ENCODE data around the gene ATF7IP2.
A peak's percentile ranks its signal among the peaks of the same experiment; 100 is the strongest.

Gene ATF7IP2

DNA sequence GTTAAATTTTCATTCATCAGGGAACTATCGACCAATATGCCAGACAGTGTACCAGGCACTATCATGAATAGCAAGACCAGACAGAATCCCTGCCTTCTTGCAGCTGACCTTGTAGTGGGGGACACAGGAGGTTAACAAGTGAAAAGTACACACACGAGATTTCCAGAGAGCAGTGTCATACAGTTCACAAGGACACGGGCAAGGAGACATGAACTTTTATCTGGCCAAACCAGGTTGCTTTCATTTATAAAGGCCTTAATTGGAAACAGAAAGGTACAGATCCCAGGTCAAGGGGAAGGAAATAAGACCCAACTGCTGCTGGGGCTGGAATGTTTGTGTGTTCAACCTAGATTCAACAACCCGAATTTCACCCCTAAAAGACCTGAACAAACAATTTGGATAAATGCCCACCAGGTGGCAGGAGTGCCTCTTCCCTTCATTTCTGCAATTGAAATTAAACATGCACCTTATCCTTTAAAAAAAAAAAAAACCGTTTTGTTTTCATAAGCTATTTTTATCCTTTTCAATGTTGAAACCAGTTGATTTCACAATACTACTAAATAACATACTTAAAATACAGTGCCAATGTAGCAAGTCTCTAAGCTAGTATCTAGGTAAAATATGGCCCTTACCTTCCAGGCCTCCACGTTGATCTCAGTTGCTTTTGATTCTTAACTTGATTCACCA is 128.7 kb downstream of the ATF7IP2 start:
- ChIA-PET CTCF (interaction anchor here (0.5 to 3.3 kb wide), 16 partner anchors 9 to 1585 kb away, joined by 3 to 21 read pairs (median 4); no protein-coding TSS in a partner anchor), POLR2A (no interaction called here)
- peak; percentile 33 for DNase-seq (ENCODE audit: extremely low spot score)
- TF ChIP-seq ZNF384 (IDR thresholded peaks at IDR 0.05): peak; percentile 79
- no peak for TF ChIP-seq HDGF (IDR thresholded peaks at IDR 0.05; ENCODE audit: borderline replicate concordance)
- no peak for TF ChIP-seq L3MBTL2 (conservative IDR thresholded peaks at IDR 0.05)
- TF ChIP-seq ARNT (IDR thresholded peaks at IDR 0.05): no peak

DNA sequence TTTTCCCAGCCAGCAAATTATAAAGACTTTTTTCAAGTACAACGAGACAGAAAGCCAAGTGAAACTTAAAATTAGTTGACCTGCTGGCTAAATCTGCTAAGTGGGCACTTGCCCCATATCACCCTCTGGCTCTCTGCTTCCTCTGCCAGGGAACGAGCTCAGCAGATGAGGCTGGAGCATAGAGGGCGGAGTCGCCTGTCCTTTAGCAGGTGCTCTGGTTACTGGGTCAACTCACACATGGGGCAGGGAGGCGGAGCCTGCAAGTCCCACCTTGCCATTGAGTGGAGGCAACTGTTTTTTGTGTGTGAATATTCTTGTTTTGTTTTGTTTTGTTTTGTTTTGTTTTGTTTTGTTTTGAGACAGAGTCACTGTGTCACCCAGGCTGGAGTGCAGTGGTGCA is 132.0 kb downstream of the ATF7IP2 start:
- ChIA-PET CTCF (no interaction called here), POLR2A (no interaction called here)
- no peak for DNase-seq (ENCODE audit: extremely low spot score)
- TF ChIP-seq SUZ12 (IDR thresholded peaks at IDR 0.05): no peak
- no peak for TF ChIP-seq FOXK2 (IDR thresholded peaks at IDR 0.05)
- no peak for TF ChIP-seq TARDBP (IDR thresholded peaks at IDR 0.05)
- TF ChIP-seq, protein P1, sequence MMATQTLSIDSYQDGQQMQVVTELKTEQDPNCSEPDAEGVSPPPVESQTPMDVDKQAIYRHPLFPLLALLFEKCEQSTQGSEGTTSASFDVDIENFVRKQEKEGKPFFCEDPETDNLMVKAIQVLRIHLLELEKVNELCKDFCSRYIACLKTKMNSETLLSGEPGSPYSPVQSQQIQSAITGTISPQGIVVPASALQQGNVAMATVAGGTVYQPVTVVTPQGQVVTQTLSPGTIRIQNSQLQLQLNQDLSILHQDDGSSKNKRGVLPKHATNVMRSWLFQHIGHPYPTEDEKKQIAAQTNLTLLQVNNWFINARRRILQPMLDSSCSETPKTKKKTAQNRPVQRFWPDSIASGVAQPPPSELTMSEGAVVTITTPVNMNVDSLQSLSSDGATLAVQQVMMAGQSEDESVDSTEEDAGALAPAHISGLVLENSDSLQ (IDR thresholded peaks at IDR 0.05): no peak
- TF ChIP-seq FOXA1 (IDR thresholded peaks at IDR 0.05): no peak
- TF ChIP-seq CTBP1 (IDR thresholded peaks at IDR 0.05; ENCODE audit: borderline replicate concordance): no peak
- TF ChIP-seq LEF1 (IDR thresholded peaks at IDR 0.05; ENCODE audit: borderline replicate concordance): no peak
- TF ChIP-seq ARNT (IDR thresholded peaks at IDR 0.05): no peak
- no peak for TF ChIP-seq SP1 (IDR thresholded peaks at IDR 0.05)
- no peak for TF ChIP-seq HDGF (IDR thresholded peaks at IDR 0.05; ENCODE audit: borderline replicate concordance)
- no peak for TF ChIP-seq NFRKB (IDR thresholded peaks at IDR 0.05)
- TF ChIP-seq FOXM1 (IDR thresholded peaks at IDR 0.05; ENCODE audit: borderline replicate concordance): no peak
- no peak for TF ChIP-seq L3MBTL2 (conservative IDR thresholded peaks at IDR 0.05)
- TF ChIP-seq ZNF384 (IDR thresholded peaks at IDR 0.05): no peak

DNA sequence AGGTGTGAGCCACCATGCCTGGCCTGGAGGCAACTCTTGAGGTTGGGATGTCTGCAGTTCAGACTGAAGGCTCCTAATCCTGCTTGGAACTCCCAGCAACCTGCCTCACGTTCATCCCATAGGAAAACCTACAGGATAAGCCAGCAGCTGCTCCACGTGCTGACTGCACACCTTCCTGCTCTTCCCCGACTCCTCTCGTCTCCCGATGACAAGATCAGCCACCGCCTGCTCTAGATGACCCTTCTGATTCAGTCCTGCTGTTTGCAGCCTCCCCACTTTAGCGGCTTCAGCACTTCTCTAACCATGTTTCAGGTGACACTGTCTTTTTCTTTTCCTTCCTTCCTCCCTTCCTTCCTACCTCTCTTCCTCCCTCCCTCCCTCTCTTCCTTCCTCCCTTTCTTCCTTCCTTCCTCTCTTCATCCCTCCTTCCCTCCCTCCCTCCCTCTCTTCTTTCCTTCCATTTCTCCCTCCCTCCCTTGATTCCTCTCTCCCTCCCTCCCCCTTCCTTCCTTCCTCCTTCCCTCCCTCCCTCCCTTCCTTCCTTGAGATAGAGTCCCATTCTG is 132.7 kb downstream of the ATF7IP2 start:
- TF ChIP-seq BHLHE40 (IDR thresholded peaks at IDR 0.05; ENCODE audit: borderline replicate concordance) (no peak), FOXA1 (IDR thresholded peaks at IDR 0.05) (no peak), SP1 (IDR thresholded peaks at IDR 0.05) (no peak), TARDBP (IDR thresholded peaks at IDR 0.05) (no peak), ARNT (IDR thresholded peaks at IDR 0.05) (no peak), ELF4 (IDR thresholded peaks at IDR 0.05) (no peak), LEF1 (IDR thresholded peaks at IDR 0.05; ENCODE audit: borderline replicate concordance) (no peak), SUZ12 (IDR thresholded peaks at IDR 0.05) (no peak), ZNF384 (IDR thresholded peaks at IDR 0.05) (no peak), HDGF (IDR thresholded peaks at IDR 0.05; ENCODE audit: borderline replicate concordance) (no peak), NFRKB (IDR thresholded peaks at IDR 0.05) (no peak), CTBP1 (IDR thresholded peaks at IDR 0.05; ENCODE audit: borderline replicate concordance) (no peak), FOXM1 (IDR thresholded peaks at IDR 0.05; ENCODE audit: borderline replicate concordance) (no peak)
- TF ChIP-seq, protein P1 (IDR thresholded peaks at IDR 0.05): no peak
- DNase-seq (ENCODE audit: extremely low spot score): no peak
- CTCF ChIA-PET: no interaction called here
- POLR2A ChIA-PET: no interaction called here

- CTCF ChIA-PET: no interaction called here
- TF ChIP-seq LEF1 (IDR thresholded peaks at IDR 0.05; ENCODE audit: borderline replicate concordance): no peak
- no peak for TF ChIP-seq SUZ12 (IDR thresholded peaks at IDR 0.05)
- TF ChIP-seq SP1 (IDR thresholded peaks at IDR 0.05): no peak
- no peak for DNase-seq (ENCODE audit: extremely low spot score)
- POLR2A ChIA-PET: no interaction called here
These were observed 133.4 kb downstream of the ATF7IP2 start for GRCh38 chr16:10519297-10519696.

DNA sequence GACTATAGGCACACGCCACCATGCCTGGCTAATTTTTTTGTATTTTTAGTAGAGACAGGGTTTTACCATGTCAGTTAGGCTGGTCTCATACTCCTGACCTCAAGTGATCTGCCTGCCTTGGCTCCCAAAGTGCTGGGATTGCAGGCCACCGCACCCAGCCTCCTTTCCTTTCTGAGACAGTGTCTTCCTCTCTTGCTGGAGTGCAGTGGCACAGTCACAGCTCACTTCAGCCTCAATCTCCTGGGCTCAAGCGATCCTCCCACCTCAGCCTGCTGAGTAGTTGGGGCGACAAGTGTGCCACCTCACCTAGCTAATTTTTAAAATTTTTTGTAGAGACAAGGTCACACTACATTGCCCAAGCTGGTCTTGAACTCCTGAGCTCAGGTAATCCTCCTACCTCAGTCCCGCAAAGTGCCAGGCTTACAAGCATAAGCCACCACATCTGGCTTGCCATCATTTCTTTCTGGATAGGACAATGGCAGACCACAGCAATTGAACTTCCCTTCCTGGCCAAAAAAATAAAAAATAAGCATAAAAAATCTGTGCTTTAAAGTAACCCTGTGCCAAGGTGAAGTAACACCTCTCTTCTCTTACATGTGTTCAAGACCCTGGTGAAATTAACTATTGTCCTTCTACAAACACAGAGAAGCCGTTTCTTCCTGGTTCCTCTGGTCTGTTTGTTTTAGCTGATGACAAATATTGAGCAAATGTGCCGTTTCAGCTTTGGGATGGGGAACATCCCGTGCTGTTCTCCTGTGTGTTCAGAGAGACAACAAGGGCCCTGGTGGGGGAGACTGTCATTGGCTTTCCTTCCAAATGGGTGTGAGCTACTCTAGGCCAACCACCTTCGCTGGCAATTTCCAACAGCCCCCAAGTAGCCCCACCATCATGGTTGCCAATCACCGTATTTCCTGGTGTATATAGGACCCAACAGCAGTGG is 134.3 kb downstream of the ATF7IP2 start:
- ChIA-PET CTCF (interaction anchor here (1.3 to 2.2 kb wide), 2 partner anchors 18 to 217 kb away, joined by 3 to 8 read pairs; no protein-coding TSS in a partner anchor), POLR2A (no interaction called here)
- TF ChIP-seq BHLHE40 (IDR thresholded peaks at IDR 0.05; ENCODE audit: borderline replicate concordance) (no peak), HDGF (IDR thresholded peaks at IDR 0.05; ENCODE audit: borderline replicate concordance) (no peak), TARDBP (IDR thresholded peaks at IDR 0.05) (no peak), SUZ12 (IDR thresholded peaks at IDR 0.05) (no peak), L3MBTL2 (conservative IDR thresholded peaks at IDR 0.05) (no peak), SP1 (IDR thresholded peaks at IDR 0.05) (no peak), CTBP1 (IDR thresholded peaks at IDR 0.05; ENCODE audit: borderline replicate concordance) (no peak), ZNF384 (IDR thresholded peaks at IDR 0.05) (no peak), ARNT (IDR thresholded peaks at IDR 0.05) (no peak), NFRKB (IDR thresholded peaks at IDR 0.05) (no peak), FOXM1 (IDR thresholded peaks at IDR 0.05; ENCODE audit: borderline replicate concordance) (no peak), FOXA1 (IDR thresholded peaks at IDR 0.05) (no peak), FOXK2 (IDR thresholded peaks at IDR 0.05) (no peak), LEF1 (IDR thresholded peaks at IDR 0.05; ENCODE audit: borderline replicate concordance) (no peak)
- TF ChIP-seq, protein P1 (IDR thresholded peaks at IDR 0.05): no peak
- no peak for DNase-seq (ENCODE audit: extremely low spot score)

All from HEK293T (cell line).